IMR-90 (cell line): ENCODE measurements around the gene KBTBD6. TPM values are rescaled to one million over a fixed set of nuclear protein-coding genes. Genes with fewer than 3 reads are reported as not detected.

Source experiments
- ATAC-seq: fragments of 200-7000 bp; cut with Tn5 transposase; 2 replicates; pipeline ENCODE4 v1.9.1; 2020; ENCODE audit warnings: low read depth, mild to moderate bottlenecking, moderate library complexity
- BruUV-seq: library from RNA; stranded (reverse); fragments of 400-500 nt; replicated peaks from 2 replicates; lab custom pipeline; 2021; lab: Mats Ljungman, UMichigan
- CTCF ChIA-PET: fragments of 300-600 bp; formaldehyde crosslinking; extraction: SDS; loops from one replicate; lab custom pipeline; 2021; ENCODE audit warnings: antibody characterized with exemption; lab: Yijun Ruan, JAX
- POLR2A ChIA-PET: fragments of 300-600 bp; sonication (Branson Sonifier 250); formaldehyde crosslinking; loops from one replicate; lab custom pipeline; 2022; ENCODE audit warnings: antibody characterized with exemption; ENCODE audit not compliant: unreplicated experiment; lab: Charles Lee
- DNase-seq: peaks from one replicate; pipeline ENCODE4 v3.0.0; 2013
- H2AFZ ChIP-seq: replicated peaks from 2 replicates; pipeline ENCODE3; 2013; ENCODE audit warnings: low read length, mild to moderate bottlenecking; ENCODE audit not compliant: poor library complexity
- H2AK5ac ChIP-seq: 2 replicates; pipeline ENCODE4 v1.6.1; 2013; ENCODE audit warnings: low read depth, low read length, inconsistent platforms
- H2AK9ac ChIP-seq: replicated peaks from 2 replicates; pipeline ENCODE3; 2013; ENCODE audit warnings: mild to moderate bottlenecking, low read depth, low read length, moderate library complexity; ENCODE audit not compliant: poor library complexity
- H2BK120ac ChIP-seq: 2 replicates; pipeline ENCODE4 v1.6.1; 2013; ENCODE audit warnings: low read depth, low read length, inconsistent platforms
- H2BK15ac ChIP-seq: 3 replicates; pipeline ENCODE4 v1.6.1; 2013; ENCODE audit warnings: low read depth, low read length, inconsistent platforms
- H2BK20ac ChIP-seq: 2 replicates; pipeline ENCODE4 v1.6.1; 2013; ENCODE audit warnings: low read depth, mild to moderate bottlenecking, inconsistent platforms, low read length, moderate library complexity
- H2BK5ac ChIP-seq: 2 replicates; pipeline ENCODE4 v1.6.1; 2013; ENCODE audit warnings: mild to moderate bottlenecking, low read depth, low read length, inconsistent platforms; ENCODE audit not compliant: poor library complexity, severe bottlenecking
- H3K14ac ChIP-seq: replicated peaks from 2 replicates; pipeline ENCODE4 v1.6.1; 2013; ENCODE audit warnings: low read depth, low read length, inconsistent platforms
- H3K18ac ChIP-seq: 2 replicates; pipeline ENCODE4 v1.6.1; 2013; ENCODE audit warnings: low read depth, low read length, control low read depth
- H3K23ac ChIP-seq: 2 replicates; pipeline ENCODE4 v1.6.1; 2013; ENCODE audit warnings: low read depth, low read length, inconsistent platforms
- H3K27ac ChIP-seq: 2 replicates; pipeline ENCODE4 v1.5.1; 2013; ENCODE audit warnings: mild to moderate bottlenecking, control low read depth, low read length; ENCODE audit not compliant: insufficient read depth
- H3K27me3 ChIP-seq: 2 replicates; pipeline ENCODE4 v1.6.1; 2013; ENCODE audit warnings: low read length; ENCODE audit not compliant: control insufficient read depth, insufficient read depth
- H3K36me3 ChIP-seq: 2 replicates; pipeline ENCODE4 v1.6.1; 2013; ENCODE audit warnings: low read length, mixed read lengths; ENCODE audit not compliant: control insufficient read depth, insufficient read depth
- H3K4ac ChIP-seq: 2 replicates; pipeline ENCODE4 v1.6.1; 2013; ENCODE audit warnings: low read depth, low read length, inconsistent platforms
- H3K4me1 ChIP-seq: 2 replicates; pipeline ENCODE4 v1.6.1; 2013; ENCODE audit warnings: low read length, mixed read lengths; ENCODE audit not compliant: control insufficient read depth, insufficient read depth
- H3K4me2 ChIP-seq: 2 replicates; pipeline ENCODE4 v1.6.1; 2013; ENCODE audit warnings: low read depth, mild to moderate bottlenecking, control low read depth, low read length, moderate library complexity
- H3K4me3 ChIP-seq: 2 replicates; pipeline ENCODE4 v1.5.1; 2013; ENCODE audit warnings: low read depth, mild to moderate bottlenecking, control low read depth, low read length, moderate library complexity; ENCODE audit not compliant: insufficient read depth
- H3K56ac ChIP-seq: 2 replicates; pipeline ENCODE4 v1.6.1; 2013; ENCODE audit warnings: low read length, inconsistent platforms; ENCODE audit not compliant: insufficient read depth; ENCODE audit errors: extremely low read depth
- H3K79me1 ChIP-seq, 2 experiments: 2 replicates each; pipeline ENCODE4 v1.6.1; 2013; ENCODE audit warnings: low read length in 2 of 2, inconsistent platforms in 1 of 2, low read depth in 1 of 2
- H3K9ac ChIP-seq: 2 replicates; pipeline ENCODE4 v1.6.1; 2013; ENCODE audit warnings: low read depth, low read length, control low read depth
- H3K9me1 ChIP-seq: 2 replicates; pipeline ENCODE4 v1.6.1; 2013; ENCODE audit warnings: low read length, inconsistent platforms; ENCODE audit not compliant: insufficient read depth
- H3K9me3 ChIP-seq: 2 replicates; pipeline ENCODE4 v1.6.1; 2013; ENCODE audit warnings: low read length; ENCODE audit not compliant: control insufficient read depth, insufficient read depth
- H4K20me1 ChIP-seq: 2 replicates; pipeline ENCODE4 v1.6.1; 2013; ENCODE audit warnings: low read length, inconsistent platforms; ENCODE audit not compliant: insufficient read depth
- H4K5ac ChIP-seq: 2 replicates; pipeline ENCODE4 v1.6.1; 2013; ENCODE audit warnings: mild to moderate bottlenecking, low read depth, low read length, control low read depth
- H4K8ac ChIP-seq, 2 experiments: 2 replicates each; pipeline ENCODE4 v1.6.1; 2013; ENCODE audit warnings: low read depth in 2 of 2, low read length in 2 of 2, control low read depth in 1 of 2, inconsistent platforms in 1 of 2
- H4K91ac ChIP-seq: 2 replicates; pipeline ENCODE4 v1.6.1; 2013; ENCODE audit warnings: low read depth, low read length, inconsistent platforms; ENCODE audit not compliant: insufficient read depth
- BHLHE40 ChIP-seq: fragments of 150-350 bp; IDR thresholded peaks from 2 replicates; pipeline ENCODE4 v1.6.1; 2016; ENCODE audit warnings: mild to moderate bottlenecking, low read depth, low read length
- CEBPB ChIP-seq: IDR thresholded peaks from 2 replicates; pipeline ENCODE4 v1.6.1; 2012; ENCODE audit warnings: low read depth, low read length, improper control_type of control experiment
- CHD1 ChIP-seq: IDR thresholded peaks from 2 replicates; pipeline ENCODE4 v1.6.1; 2012; ENCODE audit warnings: low read depth, low read length, improper control_type of control experiment
- CTCF ChIP-seq: conservative IDR thresholded peaks from 2 replicates; pipeline ENCODE4 v1.5.1; 2012; ENCODE audit warnings: mild to moderate bottlenecking, low read depth, low read length, improper control_type of control experiment
- FOS ChIP-seq: fragments of 150-350 bp; IDR thresholded peaks from 2 replicates; pipeline ENCODE4 v1.6.1; 2016; ENCODE audit warnings: low read depth, low read length
- MAFK ChIP-seq: IDR thresholded peaks from 2 replicates; pipeline ENCODE4 v1.6.1; 2012; ENCODE audit warnings: low read depth, low read length, improper control_type of control experiment
- MAZ ChIP-seq: IDR thresholded peaks from 2 replicates; pipeline ENCODE4 v1.6.1; 2012; ENCODE audit warnings: low read depth, mild to moderate bottlenecking, low read length, improper control_type of control experiment, moderate library complexity, borderline replicate concordance
- MXI1 ChIP-seq: IDR thresholded peaks from 2 replicates; pipeline ENCODE4 v1.6.1; 2012; ENCODE audit warnings: low read depth, mild to moderate bottlenecking, low read length, moderate library complexity, borderline replicate concordance
- NFE2L2 ChIP-seq: fragments of 150-350 bp; IDR thresholded peaks from 2 replicates; pipeline ENCODE4 v1.6.1; 2016; ENCODE audit warnings: low read depth, mild to moderate bottlenecking, low read length
- POLR2A ChIP-seq: IDR thresholded peaks from 2 replicates; pipeline ENCODE4 v1.6.1; 2012; ENCODE audit warnings: mild to moderate bottlenecking, low read depth, low read length
- RAD21 ChIP-seq: IDR thresholded peaks from 2 replicates; pipeline ENCODE4 v1.6.1; 2012; ENCODE audit warnings: low read length, improper control_type of control experiment
- RCOR1 ChIP-seq: IDR thresholded peaks from 2 replicates; pipeline ENCODE4 v1.6.1; 2012; ENCODE audit warnings: mild to moderate bottlenecking, low read length, improper control_type of control experiment; ENCODE audit not compliant: insufficient replicate concordance
- RFX5 ChIP-seq: IDR thresholded peaks from 2 replicates; pipeline ENCODE4 v1.8.0; 2012; ENCODE audit warnings: low read depth, mild to moderate bottlenecking, low read length, moderate library complexity
- SMC3 ChIP-seq: fragments of 150-350 bp; IDR thresholded peaks from 2 replicates; pipeline ENCODE4 v1.6.1; 2016; ENCODE audit warnings: low read depth, mild to moderate bottlenecking, antibody characterized with exemption, low read length, moderate library complexity
- WGBS, 2 experiments: methylation state at CpG; one replicate each; pipeline versions ENCODE4 v1.1.5 to v1.1.7; 2013; ENCODE audit warnings: missing lambda C conversion rate in 2 of 2; ENCODE audit not compliant: insufficient read length in 1 of 2; ENCODE audit errors: extremely low coverage in 2 of 2; 5-methylcytosine and 5-hydroxymethylcytosine counted together
- dilution Hi-C: fragments of 300-500 bp; cut with HindIII; formaldehyde crosslinking; loops from one replicate; pipeline ENCODE4 v1.14.3; 2018; ENCODE audit warnings: low sequenced_read_pairs; ENCODE audit not compliant: unreplicated experiment
- in situ Hi-C: fragments of 300-500 bp; cut with MboI; formaldehyde crosslinking; loops from 3 replicates; pipeline ENCODE4 v1.14.3; 2019; ENCODE audit warnings: low sequenced_read_pairs, inconsistent platforms, mixed read lengths
- intact Hi-C: fragments of 100-400 bp; cut with micrococcal nuclease; formaldehyde crosslinking; loops from 2 replicates; pipeline ENCODE4 v1.10.0; 2022
- polyA plus RNA-seq, 3 experiments: library from polyadenylated mRNA; depleted of rRNA; stranded (reverse); fragments of >200 nt; gene quantifications; 2 replicates each; pipeline ENCODE4 v1.2.3, GENCODE V29; 2012; ENCODE audit warnings: low replicate concordance in 1 of 3
- total RNA-seq: library from RNA; depleted of rRNA; stranded (reverse); fragments of >200 nt; gene quantifications from 2 replicates; pipeline ENCODE4 v1.2.3, GENCODE V29; 2012
- TF ChIP-seq, protein P1 (sequence below): fragments of 150-350 bp; IDR thresholded peaks from 2 replicates; pipeline ENCODE4 v1.6.1; 2017; ENCODE audit warnings: mild to moderate bottlenecking, antibody characterized with exemption, low read length, low read depth
- TF ChIP-seq, protein P2 (sequence below): fragments of 150-350 bp; IDR thresholded peaks from 2 replicates; pipeline ENCODE4 v1.6.1; 2016; ENCODE audit warnings: low read depth, mild to moderate bottlenecking, low read length, moderate library complexity, borderline replicate concordance

The KBTBD6 gene
- total and polyA plus RNA-seq, 2 of the 4 experiments (the other 2 are of a cell fraction): 3.6 to 14.7 TPM

DNA sequence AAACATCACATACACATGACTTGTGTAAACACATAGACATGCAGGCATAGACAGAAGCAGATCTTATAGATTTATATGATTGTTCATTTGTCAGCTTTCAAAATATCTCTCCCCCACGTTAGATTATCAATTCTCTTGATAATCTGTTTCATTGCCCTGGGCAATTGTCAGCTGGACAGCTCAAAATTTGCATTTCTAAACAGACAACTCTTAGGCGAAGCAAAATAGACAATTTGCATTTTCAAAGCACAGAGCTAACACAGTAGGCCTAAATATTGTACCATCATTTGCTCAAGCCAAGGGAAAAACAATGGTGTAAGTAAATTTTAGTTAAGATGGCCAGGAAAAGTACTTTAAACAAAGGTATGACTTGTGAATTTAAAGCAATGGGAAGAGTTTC, 24.0 kb upstream of the KBTBD6 start:
- no TSS peak for BruUV-seq
- Histone ChIP-seq H3K36me3 (no peaks in the 10 kb centered on the region), H3K9me1 (no peaks in the 10 kb centered on the region), H3K18ac (no peak overlapping the region), H2AFZ (no peak overlapping the region), H3K14ac (no peak overlapping the region), H3K27me3 (no peaks in the 10 kb centered on the region), H3K4ac (no peak overlapping the region), H3K9me3 (peaks cover 7% of the 10 kb centered on the region; the same call in 1 of the 2 replicates), H2BK15ac (no peak overlapping the region), H2BK20ac (no peak overlapping the region), H2AK5ac (no peak overlapping the region), H2BK5ac (no peak overlapping the region), H4K8ac (no peak overlapping the region), H3K27ac (no peak overlapping the region), H2AK9ac (no peak overlapping the region), H3K79me1 (no peaks in the 10 kb centered on the region), H3K4me3 (no peak overlapping the region), H3K56ac (no peak overlapping the region), H3K9ac (no peak overlapping the region), H3K4me2 (no peak overlapping the region), H3K4me1 (no peaks in the 10 kb centered on the region), H3K23ac (no peak overlapping the region), H4K91ac (no peak overlapping the region), H4K5ac (no peak overlapping the region), H2BK120ac (no peak overlapping the region), H4K20me1 (no peaks in the 10 kb centered on the region)
- TF ChIP-seq CHD1 (no peak), POLR2A (no peak), NFE2L2 (no peak), MXI1 (no peak), RFX5 (no peak), BHLHE40 (no peak), RCOR1 (no peak), FOS (no peak), CTCF (no peak), CEBPB (no peak), SMC3 (no peak), MAFK (no peak), RAD21 (no peak), MAZ (no peak)
- TF ChIP-seq, protein P1, sequence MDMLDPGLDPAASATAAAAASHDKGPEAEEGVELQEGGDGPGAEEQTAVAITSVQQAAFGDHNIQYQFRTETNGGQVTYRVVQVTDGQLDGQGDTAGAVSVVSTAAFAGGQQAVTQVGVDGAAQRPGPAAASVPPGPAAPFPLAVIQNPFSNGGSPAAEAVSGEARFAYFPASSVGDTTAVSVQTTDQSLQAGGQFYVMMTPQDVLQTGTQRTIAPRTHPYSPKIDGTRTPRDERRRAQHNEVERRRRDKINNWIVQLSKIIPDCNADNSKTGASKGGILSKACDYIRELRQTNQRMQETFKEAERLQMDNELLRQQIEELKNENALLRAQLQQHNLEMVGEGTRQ: no peak
- TF ChIP-seq, protein P2, sequence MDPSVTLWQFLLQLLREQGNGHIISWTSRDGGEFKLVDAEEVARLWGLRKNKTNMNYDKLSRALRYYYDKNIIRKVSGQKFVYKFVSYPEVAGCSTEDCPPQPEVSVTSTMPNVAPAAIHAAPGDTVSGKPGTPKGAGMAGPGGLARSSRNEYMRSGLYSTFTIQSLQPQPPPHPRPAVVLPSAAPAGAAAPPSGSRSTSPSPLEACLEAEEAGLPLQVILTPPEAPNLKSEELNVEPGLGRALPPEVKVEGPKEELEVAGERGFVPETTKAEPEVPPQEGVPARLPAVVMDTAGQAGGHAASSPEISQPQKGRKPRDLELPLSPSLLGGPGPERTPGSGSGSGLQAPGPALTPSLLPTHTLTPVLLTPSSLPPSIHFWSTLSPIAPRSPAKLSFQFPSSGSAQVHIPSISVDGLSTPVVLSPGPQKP: no peak
- dilution Hi-C loops: no loop called here
- DNase-seq (no peak), ATAC-seq (no peak)
- intact Hi-C loops: no loop called here
- in situ Hi-C loops: no loop called here
- ChIA-PET CTCF (interaction anchor here (0.6 kb wide), 1 partner anchor 10 kb away, joined by 8 read pairs; no protein-coding TSS in a partner anchor), POLR2A (no interaction called here)
- no CpG with 5 or more reads among the region's 2 CpGs for WGBS, 2 experiments
